HL-60 (cell line): ENCODE results near the gene LIG1.

Experiments
- GABPA ChIP-seq: IDR thresholded peaks from 2 replicates; pipeline ENCODE4 v1.6.1; 2012; ENCODE audit warnings: low read depth
- POLR2AphosphoS5 ChIP-seq: IDR thresholded peaks from 2 replicates; pipeline ENCODE4 v1.6.1; 2012; ENCODE audit warnings: low read depth
- REST ChIP-seq: IDR thresholded peaks from 2 replicates; pipeline ENCODE4 v1.6.1; 2012; ENCODE audit warnings: low read depth; ENCODE audit not compliant: insufficient replicate concordance
- TF ChIP-seq, protein P1 (sequence below): IDR thresholded peaks from one replicate; pipeline ENCODE4 v1.5.1; 2011; ENCODE audit warnings: low read length, control low read depth, inconsistent platforms; ENCODE audit not compliant: insufficient read depth

- TF ChIP-seq, protein P1, sequence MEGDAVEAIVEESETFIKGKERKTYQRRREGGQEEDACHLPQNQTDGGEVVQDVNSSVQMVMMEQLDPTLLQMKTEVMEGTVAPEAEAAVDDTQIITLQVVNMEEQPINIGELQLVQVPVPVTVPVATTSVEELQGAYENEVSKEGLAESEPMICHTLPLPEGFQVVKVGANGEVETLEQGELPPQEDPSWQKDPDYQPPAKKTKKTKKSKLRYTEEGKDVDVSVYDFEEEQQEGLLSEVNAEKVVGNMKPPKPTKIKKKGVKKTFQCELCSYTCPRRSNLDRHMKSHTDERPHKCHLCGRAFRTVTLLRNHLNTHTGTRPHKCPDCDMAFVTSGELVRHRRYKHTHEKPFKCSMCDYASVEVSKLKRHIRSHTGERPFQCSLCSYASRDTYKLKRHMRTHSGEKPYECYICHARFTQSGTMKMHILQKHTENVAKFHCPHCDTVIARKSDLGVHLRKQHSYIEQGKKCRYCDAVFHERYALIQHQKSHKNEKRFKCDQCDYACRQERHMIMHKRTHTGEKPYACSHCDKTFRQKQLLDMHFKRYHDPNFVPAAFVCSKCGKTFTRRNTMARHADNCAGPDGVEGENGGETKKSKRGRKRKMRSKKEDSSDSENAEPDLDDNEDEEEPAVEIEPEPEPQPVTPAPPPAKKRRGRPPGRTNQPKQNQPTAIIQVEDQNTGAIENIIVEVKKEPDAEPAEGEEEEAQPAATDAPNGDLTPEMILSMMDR: no peak
- no peak for TF ChIP-seq REST
- TF ChIP-seq POLR2AphosphoS5: no peak
- no peak for TF ChIP-seq GABPA
Observed at GRCh38 chr19:48148576-48148975, 21.6 kb downstream of the LIG1 start.
